ENCODE measurements around the gene VPS45. TPM values are rescaled to one million over a fixed set of nuclear protein-coding genes. Genes with fewer than 3 reads are reported as not detected.

VPS45 gene
- total and polyA plus RNA-seq, 2 of the 4 experiments (the other 2 are of a cell fraction) = 32.4 to 33.3 TPM

- Histone ChIP-seq H3K27me3 (ENCODE audit: control insufficient read depth, insufficient read depth, low read length) (no peaks in the 10 kb centered on the region), H2BK120ac (ENCODE audit: low read depth, low read length) (peak overlapping the region; percentile 89; the same call in 1 of the 2 replicates), H2AFZ (replicated peaks; ENCODE audit: low read length, poor library complexity) (no peak overlapping the region), H3K4me1 (ENCODE audit: control insufficient read depth, insufficient read depth, low read length) (peaks cover 5% of the 10 kb centered on the region), H3K79me1 (ENCODE audit: low read depth in 1 of 2, low read length in 2 of 2) (peaks cover 0 to 3% of the 10 kb centered on the region in 2 experiments; a peak in 1 of 4 replicates), H4K91ac (ENCODE audit: insufficient read depth, low read depth, low read length) (no peak overlapping the region; the same call in 1 of the 2 replicates), H4K20me1 (ENCODE audit: insufficient read depth, low read length) (no peaks in the 10 kb centered on the region), H3K56ac (ENCODE audit: extremely low read depth, insufficient read depth, low read length) (no peak overlapping the region), H3K9me1 (ENCODE audit: insufficient read depth, low read length) (peaks cover 7% of the 10 kb centered on the region), H4K8ac (ENCODE audit: low read depth in 2 of 2, low read length in 2 of 2) (peak overlapping the region in 1 of 2 experiments; percentile 89; a peak in 1 of 4 replicates), H3K9me3 (ENCODE audit: control insufficient read depth, insufficient read depth, low read length) (no peaks in the 10 kb centered on the region), H3K4me2 (ENCODE audit: low read depth, low read length) (peak overlapping the region; percentile 41; the same call in 1 of the 2 replicates), H3K14ac (replicated peaks; ENCODE audit: low read depth, low read length) (no peak overlapping the region), H3K23ac (ENCODE audit: low read depth, low read length) (no peak overlapping the region; the same call in 1 of the 2 replicates), H2BK15ac (ENCODE audit: low read depth, low read length) (peak overlapping the region; percentile 71; the same call in 1 of the 3 replicates), H3K4me3 (ENCODE audit: insufficient read depth, low read depth, low read length) (no peak overlapping the region), H3K36me3 (ENCODE audit: control insufficient read depth, insufficient read depth, low read length) (no peaks in the 10 kb centered on the region), H2BK5ac (ENCODE audit: low read depth, low read length, poor library complexity, severe bottlenecking) (peak overlapping the region; percentile 86), H2BK20ac (ENCODE audit: low read depth, low read length) (peak overlapping the region; percentile 77; the same call in 1 of the 2 replicates), H2AK5ac (ENCODE audit: low read depth, low read length) (no peak overlapping the region), H3K9ac (ENCODE audit: low read depth, low read length) (no peak overlapping the region), H2AK9ac (replicated peaks; ENCODE audit: low read depth, low read length, poor library complexity) (no peak overlapping the region), H4K5ac (ENCODE audit: low read depth, low read length) (no peak overlapping the region), H3K27ac (ENCODE audit: insufficient read depth, low read length) (no peak overlapping the region), H3K18ac (ENCODE audit: low read depth, low read length) (no peak overlapping the region), H3K4ac (ENCODE audit: low read depth, low read length) (peak overlapping the region; percentile 86; the same call in 1 of the 2 replicates)
- TF ChIP-seq CEBPB (IDR thresholded peaks at IDR 0.05; ENCODE audit: low read depth, low read length) = no peak
- no peak for TF ChIP-seq CTCF (conservative IDR thresholded peaks at IDR 0.05; ENCODE audit: low read depth, low read length)
- TF ChIP-seq BHLHE40 (IDR thresholded peaks at IDR 0.05; ENCODE audit: low read depth, low read length) = no peak
- no peak for TF ChIP-seq MAZ (IDR thresholded peaks at IDR 0.05; ENCODE audit: borderline replicate concordance, low read depth, low read length)
- TF ChIP-seq FOS (IDR thresholded peaks at IDR 0.05; ENCODE audit: low read depth, low read length) = 0 out of 2 replicates have a peak, but pooled peaks have one; percentile 16
- TF ChIP-seq USF2 (IDR thresholded peaks at IDR 0.05; ENCODE audit: low read depth, low read length) = no peak
- ChIA-PET CTCF (interaction anchor here (0.8 kb wide), 1 partner anchor 10 kb away, joined by 3 read pairs; no protein-coding TSS in a partner anchor), POLR2A (ENCODE audit: unreplicated experiment) (no interaction called here)
- dilution Hi-C loops (cut with HindIII; ENCODE audit: low sequenced_read_pairs, unreplicated experiment) (no loop called here), intact Hi-C loops (cut with micrococcal nuclease) (no loop called here), in situ Hi-C loops (cut with MboI; ENCODE audit: low sequenced_read_pairs) (no loop called here)
- WGBS, 2 experiments (ENCODE audit: extremely low coverage in 2 of 2, insufficient read length in 1 of 2) = no CpG with 5 or more reads among the region's 2 CpGs
- DNase-seq (peak; percentile 81), ATAC-seq (ENCODE audit: low read depth) (peak; percentile 92)
- BruUV-seq (replicated peaks) = no TSS peak
Measured at GRCh38 chr1:150192012-150192411, 124.4 kb downstream of the VPS45 start.
